Right forelimb (tissue), 1 donor: ENCODE results near the gene CACFD1.
"Not testable (repeated sequence)": the region's sequence is repeated elsewhere in the genome, so short reads cannot be mapped to it uniquely, and the experiment has no call there.

ENCODE experiments used
- DNase-seq: peaks from one replicate; pipeline ENCODE4 v3.0.0-alpha.2; 2018

CACFD1 gene

DNA sequence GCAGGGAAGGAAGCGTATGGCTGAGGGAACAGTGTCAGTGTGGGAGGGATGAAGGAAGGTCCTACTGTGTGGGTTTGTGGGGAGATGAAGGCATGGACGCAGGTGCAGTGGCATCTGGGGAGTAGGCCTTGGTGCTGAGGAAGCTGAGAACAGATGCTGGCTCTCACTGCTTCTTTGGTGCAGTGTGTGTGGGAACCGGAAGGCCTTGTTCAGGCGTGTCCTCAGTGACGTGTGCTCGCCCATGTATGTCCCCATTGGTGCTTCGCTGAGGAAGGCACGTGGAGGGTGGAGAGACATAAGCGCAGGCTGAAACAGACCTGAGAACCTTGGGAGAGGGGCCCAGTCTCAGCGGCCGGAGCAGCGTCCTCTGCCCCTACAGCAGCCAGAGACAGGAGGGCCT lies 18.9 kb upstream of the CACFD1 start:
- no peak for DNase-seq

DNA sequence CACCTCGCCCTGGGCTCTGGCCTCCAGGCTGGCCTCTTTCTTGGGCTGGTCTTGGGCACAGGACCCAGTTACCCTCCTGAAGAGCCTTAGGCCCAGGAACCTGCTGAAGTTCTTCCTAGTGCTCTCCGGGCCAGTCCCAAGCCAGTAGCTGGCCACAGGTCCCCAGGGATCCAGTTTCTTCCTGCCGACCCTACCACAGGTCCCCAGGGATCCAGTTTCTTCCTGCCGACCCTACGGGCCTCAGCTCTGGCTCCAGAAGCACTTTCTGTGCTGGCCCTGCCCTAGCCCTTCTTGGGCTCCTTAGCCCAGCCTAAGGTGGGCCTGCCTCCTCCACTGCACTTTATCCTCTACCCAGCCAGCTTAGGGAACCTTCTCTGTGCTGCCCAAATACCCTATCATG lies 18.2 kb upstream of the CACFD1 start:
- no peak for DNase-seq

DNA sequence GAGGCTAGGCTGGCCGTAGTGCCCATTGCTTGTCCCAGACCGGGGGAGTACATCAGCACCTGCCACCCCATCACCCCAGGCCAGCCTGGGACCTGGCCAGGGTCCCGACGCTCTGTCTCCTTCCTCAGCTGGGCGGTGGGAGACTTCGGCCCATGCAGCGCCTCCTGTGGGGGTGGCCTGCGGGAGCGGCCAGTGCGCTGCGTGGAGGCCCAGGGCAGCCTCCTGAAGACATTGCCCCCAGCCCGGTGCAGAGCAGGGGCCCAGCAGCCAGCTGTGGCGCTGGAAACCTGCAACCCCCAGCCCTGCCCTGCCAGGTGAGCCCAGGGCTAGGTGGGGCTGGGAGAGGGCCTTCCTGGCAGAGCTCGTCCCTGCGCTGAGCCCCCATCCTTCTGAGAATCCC lies 16.5 kb upstream of the CACFD1 start:
- no peak for DNase-seq

DNA sequence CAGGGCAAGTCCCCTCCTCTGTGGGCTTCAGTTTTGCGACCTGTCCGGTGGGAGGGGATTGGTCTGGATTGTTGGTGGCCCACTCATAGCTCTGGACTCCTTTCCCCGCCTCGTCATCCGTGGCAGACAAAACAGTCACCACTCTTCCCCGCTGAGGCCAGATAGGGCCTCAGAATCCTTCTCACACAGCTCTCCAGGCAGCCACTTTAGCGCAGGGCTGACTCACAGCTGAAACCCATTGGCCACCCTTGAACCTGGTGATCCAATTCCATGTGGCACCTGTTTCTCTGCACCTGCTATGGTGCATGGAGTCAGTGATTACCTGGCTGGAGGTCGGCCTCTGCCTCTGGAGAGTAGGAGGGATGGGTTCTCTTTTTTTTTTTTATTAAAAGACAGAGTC lies 15.8 kb upstream of the CACFD1 start:
- no peak for DNase-seq

DNA sequence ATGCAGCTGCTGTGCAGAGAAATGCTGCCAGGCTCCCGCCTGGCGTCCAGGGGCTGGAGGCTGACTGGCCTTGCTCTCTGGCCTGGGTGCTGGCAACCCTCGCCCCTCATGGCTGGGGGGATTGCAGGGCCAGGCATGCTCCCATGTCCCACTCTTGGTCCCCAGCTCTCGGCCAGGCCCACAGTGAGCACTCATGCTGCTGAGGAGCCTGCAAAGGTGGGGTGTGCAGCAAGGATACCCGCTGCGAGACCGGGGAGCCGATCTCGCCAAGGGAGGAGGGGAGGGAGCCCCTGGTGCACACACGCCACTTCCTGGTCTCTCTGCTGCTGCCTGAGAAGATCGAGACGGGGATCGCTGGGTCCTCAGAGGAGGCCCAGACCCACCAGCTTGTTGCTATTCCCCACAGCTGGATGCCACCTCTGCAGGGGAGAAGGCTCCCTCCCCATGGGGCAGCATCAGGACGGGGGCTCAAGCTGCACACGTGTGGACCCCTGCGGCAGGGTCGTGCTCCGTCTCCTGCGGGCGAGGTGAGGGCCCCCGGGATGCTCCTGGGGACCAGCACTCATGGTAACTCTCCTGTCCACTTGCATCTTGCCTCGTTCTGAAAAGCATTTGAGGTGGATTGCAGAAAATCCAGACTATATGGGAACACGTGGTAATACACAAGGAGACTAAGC lies 14.3 kb upstream of the CACFD1 start:
- no peak for DNase-seq

DNA sequence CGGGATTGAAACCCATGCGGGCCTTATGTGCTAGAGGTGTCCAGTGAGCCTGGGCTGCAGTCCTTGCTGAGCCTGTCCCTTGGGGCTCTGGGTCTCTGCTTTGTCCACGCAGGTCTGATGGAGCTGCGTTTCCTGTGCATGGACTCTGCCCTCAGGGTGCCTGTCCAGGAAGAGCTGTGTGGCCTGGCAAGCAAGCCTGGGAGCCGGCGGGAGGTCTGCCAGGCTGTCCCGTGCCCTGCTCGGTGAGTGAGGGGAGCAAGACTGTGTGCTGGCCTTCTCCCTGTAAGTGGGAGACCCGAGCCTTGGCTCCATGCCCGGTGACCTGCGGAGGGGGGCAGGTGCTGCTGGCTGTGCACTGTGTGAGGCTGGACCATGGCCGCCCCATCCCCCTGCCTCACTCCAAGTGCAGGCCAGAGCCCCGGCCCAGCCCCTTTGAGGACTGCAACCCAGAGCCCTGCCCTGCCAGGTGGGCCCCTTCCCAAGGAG lies 11.2 kb upstream of the CACFD1 start:
- no peak for DNase-seq

DNA sequence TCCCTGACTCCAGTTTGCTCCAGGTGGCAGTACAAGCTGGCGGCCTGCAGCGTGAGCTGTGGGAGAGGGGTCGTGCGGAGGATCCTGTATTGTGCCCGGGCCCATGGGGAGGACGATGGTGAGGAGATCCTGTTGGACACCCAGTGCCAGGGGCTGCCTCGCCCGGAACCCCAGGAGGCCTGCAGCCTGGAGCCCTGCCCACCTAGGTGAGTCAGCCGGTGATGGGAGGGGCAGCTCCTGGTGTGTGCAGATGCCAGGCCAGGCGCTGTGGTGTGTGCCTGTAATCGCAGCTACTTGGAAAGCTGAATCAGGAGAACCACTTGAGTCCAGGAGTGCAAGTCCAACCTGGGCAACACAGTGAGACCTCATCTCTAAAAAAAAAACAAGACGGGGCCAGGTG lies 10.0 kb upstream of the CACFD1 start:
- no peak for DNase-seq

DNA sequence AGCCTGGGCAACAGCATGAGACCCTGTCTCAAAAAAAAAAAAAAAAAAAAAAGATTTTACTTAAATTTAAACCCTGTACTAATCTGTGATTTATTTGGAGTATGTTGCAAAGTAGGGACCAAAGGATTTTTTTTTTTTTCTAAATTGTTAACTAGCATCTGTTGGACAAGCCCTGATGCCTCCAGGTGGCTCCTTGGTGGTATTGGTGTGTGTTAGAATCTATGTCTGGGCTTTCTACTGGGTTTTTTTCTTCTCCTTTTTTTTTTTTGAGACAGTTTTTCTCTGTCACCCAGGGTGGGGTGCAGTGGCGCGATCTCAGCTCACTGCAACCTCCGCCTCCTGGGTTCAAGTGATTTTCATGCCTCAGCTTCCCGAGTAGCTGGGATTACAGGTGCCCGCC lies 7.9 kb upstream of the CACFD1 start:
- not testable (repeated sequence) for DNase-seq

DNA sequence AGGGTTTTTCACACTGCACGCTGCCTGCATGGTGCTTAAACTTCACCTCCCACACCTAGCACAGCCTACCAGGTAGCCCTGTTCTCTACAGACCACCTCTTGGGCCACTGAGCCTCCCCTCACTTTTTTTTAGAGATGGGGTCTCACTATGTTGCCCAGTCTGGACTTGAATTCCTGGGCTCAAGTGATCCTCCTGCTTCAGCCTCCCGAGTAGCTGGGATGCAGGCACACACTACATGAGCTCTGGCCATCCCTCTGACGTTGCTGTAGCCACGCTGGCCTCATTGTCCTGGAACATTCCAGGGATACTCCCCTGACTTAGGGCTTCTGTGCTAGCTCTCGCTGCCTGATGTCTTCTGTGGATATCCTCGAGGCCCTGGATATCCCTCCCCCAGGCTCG lies 7.2 kb upstream of the CACFD1 start:
- no peak for DNase-seq

DNA sequence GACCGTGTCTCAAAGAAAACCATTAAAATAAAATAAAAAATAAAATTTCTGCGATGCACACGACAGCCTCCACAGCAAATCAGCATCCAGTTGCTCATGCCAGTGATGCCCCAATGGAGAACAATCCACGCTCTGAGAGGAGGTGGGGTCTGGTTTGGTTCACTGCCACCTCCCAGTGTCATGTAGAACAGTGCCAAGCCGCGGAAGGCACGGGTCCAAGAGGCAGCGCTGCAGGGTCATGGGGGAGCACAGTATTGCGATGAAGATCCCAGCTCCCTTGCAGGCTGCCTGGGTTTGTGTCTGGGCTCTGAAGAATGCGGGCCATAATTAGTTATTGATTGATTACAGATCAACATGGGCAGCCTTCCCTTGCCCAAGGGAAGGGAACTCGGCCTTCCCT lies 6.1 kb upstream of the CACFD1 start:
- no peak for DNase-seq

DNA sequence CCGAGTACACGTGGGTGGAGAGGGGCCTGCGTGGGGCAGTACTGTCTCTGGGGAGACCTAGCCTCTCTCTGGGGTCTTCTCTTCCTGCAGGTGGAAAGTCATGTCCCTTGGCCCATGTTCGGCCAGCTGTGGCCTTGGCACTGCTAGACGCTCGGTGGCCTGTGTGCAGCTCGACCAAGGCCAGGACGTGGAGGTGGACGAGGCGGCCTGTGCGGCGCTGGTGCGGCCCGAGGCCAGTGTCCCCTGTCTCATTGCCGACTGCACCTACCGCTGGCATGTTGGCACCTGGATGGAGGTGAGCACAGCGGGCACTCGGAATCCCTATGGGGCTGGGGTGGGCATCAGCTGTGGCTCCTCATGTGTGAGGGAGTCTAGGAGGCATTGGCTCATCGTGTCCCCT lies 5.5 kb upstream of the CACFD1 start:
- no peak for DNase-seq

DNA sequence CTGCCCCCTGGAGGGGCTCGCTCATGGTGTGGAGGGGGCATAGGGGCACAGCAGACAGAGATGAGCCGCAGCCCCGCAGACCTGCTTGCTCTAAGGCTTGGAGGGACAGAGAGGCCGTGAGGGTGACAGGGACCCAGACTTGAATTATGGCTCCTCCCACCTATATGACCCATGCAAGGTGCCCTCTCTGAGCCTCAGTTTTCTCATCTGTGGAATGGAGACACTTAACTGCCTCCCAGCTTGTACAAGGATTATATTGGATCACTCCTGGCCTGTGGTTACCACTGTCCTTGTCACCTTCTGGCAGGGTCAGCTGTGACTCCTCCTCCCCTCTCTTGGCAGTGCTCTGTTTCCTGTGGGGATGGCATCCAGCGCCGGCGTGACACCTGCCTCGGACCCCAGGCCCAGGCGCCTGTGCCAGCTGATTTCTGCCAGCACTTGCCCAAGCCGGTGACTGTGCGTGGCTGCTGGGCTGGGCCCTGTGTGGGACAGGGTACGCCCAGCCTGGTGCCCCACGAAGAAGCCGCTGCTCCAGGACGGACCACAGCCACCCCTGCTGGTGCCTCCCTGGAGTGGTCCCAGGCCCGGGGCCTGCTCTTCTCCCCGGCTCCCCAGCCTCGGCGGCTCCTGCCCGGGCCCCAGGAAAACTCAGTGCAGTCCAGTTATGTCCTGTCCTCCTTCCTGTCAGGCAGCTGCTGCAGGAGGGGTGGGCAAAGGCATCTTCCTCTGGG lies 4.7 kb upstream of the CACFD1 start:
- DNase-seq: no peak

DNA sequence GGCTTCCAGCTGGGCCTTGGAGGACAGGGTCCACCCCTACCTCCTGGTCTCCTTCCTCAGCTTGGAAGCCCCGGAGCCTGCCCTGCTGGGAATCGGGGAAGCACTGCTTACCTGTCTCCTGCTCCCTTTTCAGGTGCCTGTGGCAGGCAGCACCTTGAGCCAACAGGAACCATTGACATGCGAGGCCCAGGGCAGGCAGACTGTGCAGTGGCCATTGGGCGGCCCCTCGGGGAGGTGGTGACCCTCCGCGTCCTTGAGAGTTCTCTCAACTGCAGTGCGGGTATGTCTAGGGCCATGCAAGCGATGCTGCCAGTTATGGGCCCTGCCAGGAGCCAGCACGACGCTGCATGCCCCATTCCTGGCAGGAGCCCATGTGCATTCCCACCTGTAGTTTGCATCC lies 3.8 kb upstream of the CACFD1 start:
- DNase-seq: no peak

DNA sequence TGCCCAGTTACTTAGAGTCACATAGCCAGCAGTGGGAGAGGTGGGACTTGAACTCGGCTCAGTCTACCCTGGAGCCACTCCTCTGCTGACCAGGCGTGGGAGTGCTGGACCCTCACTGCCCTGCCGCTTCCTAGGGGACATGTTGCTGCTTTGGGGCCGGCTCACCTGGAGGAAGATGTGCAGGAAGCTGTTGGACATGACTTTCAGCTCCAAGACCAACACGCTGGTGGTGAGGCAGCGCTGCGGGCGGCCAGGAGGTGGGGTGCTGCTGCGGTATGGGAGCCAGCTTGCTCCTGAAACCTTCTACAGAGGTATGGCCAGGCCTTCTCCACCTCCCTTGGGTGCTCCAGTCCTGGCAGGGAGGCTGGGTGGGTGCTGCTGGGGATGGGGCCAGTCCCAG lies 3.4 kb upstream of the CACFD1 start:
- no peak for DNase-seq

DNA sequence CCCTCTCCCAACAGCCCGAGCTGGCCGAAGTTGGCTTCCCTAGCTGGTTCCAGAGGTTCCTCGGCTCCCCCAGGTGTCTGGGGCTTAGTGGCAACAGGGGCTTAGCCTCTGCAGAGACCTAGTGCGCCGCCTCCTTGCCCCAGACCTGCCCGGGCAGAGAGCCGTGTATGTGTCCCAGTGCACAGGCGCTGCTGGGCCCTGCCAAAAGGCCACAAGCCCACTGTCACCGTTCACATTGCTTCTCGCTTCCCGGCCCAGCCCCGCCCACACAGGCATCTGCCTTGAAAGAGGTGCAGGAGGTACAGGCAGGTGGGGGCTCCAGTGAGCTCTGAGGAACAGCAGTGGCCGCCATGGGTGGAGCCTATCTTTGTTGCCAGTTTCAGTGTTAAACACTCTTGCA lies 2.5 kb upstream of the CACFD1 start:
- DNase-seq: no peak

DNA sequence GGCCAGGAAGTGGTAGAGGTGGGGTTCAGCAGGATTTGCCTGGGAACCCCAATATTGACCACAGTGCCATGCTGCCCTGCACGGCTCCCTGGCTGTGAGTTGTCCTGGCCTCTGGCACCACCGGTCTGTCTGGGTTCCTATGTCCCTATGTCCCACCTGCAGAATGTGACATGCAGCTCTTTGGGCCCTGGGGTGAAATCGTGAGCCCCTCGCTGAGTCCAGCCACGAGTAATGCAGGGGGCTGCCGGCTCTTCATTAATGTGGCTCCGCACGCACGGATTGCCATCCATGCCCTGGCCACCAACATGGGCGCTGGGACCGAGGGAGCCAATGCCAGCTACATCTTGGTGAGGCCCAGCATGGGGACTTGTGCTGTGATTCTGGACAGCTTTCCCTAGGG lies 2.0 kb upstream of the CACFD1 start:
- DNase-seq: no peak

DNA sequence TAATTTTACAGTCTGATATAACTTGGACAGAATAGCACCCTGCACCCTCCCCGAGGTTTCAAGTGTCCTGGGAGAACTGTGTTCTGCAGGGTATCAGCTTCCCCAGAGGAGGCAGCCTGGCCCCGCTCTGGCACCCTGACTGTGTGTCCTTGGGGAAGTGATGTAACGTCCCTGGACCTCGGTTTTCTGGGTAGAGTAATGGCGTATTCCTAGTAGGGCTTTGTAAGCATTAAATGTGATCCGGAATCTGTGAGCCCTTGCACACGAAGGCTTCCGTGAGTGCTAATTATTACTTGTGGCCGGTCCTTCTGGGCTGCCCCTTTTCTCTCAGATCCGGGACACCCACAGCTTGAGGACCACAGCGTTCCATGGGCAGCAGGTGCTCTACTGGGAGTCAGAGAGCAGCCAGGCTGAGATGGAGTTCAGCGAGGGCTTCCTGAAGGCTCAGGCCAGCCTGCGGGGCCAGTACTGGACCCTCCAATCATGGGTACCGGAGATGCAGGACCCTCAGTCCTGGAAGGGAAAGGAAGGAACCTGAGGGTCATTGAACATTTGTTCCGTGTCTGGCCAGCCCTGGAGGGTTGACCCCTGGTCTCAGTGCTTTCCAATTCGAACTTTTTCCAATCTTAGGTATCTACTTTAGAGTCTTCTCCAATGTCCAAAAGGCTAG lies 1.0 kb upstream of the CACFD1 start:
- no peak for DNase-seq

DNA sequence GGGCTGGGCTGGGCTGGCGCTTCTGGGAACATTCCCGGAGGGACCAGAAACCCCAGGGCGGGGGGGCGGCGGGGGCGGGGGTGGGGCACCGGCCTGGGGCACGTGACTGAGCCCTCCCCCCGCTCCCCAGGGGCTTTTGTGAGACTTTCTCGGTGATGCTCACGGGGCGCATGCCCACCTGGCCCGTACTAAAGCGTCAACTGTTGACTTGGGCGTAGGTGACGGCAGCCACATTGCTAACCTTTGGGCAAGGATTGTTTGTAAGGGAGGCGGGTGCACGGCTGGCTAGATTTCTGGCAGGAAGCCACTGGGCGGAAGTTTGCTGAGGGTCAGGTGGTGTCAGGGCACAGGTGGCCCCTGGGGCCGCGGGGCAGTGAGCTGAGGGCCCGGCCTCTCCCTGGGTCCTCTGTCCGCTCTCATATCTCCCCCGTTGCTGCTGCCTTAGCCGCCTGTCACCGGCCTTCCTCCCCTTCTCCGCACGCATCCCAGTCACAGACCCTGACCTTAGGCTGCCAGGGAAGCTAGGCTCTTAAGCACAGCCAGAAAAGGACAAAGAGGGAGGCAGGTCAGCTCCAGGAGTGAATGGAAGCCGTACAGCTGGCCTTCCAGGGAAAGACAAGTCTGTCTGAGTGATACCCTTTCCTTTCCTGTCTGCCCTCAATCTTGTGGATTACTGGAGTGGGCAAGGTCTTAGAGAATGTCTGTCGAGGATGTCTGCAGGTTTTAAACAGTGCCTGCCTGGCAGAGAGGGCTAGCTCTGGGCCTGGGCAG lies 812 bp downstream of the CACFD1 start:
- DNase-seq: peak; percentile 56

DNA sequence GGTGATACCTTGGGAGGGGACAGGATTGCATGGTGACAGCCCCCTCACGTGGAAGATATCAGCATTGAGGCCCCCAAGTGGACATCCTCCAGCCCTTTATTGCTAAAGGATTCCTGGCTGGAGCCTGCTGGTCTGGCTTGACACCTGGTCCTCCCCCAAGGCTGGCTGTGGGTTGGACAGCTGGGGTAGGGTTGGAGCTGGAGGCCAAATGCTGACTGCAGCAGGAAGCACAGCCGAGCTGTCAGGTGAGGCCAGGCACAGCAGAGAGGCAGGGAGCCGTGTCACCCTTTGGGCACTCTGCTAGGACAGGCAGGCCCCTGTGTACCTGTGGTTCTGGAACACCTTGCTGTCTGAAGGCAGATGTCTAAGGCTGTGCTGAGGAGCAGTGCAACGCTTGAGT lies 2.2 kb downstream of the CACFD1 start:
- no peak for DNase-seq

DNA sequence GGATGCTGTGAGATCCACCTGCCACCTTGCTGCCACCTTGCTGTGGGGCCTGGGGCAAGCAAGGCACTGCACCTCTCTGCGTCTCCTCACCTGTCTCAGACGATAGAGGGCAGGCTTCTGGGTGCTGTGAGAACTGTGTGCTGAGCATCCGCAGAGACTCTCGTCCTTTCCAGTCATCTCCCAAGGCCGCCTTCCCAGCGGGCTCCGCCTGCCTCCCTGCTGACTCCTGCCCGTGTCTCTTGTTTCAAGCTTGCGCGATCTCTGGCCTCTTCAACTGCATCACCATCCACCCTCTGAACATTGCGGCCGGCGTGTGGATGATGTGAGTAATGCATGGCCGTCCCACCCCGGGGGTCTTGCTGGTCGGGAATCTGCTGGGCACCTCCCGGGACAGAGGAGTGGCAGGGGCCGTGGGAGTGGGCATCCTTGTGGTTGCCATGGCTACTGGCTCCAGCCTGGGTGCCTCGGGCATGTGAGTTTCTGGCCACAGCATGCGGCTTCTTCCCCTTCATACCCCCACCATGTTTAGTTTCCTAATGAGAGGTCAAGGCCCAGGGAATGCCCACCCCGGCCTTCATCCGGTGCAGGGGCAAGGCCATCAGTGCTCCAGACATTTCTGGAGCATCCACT lies 3.6 kb downstream of the CACFD1 start:
- no peak for DNase-seq

DNA sequence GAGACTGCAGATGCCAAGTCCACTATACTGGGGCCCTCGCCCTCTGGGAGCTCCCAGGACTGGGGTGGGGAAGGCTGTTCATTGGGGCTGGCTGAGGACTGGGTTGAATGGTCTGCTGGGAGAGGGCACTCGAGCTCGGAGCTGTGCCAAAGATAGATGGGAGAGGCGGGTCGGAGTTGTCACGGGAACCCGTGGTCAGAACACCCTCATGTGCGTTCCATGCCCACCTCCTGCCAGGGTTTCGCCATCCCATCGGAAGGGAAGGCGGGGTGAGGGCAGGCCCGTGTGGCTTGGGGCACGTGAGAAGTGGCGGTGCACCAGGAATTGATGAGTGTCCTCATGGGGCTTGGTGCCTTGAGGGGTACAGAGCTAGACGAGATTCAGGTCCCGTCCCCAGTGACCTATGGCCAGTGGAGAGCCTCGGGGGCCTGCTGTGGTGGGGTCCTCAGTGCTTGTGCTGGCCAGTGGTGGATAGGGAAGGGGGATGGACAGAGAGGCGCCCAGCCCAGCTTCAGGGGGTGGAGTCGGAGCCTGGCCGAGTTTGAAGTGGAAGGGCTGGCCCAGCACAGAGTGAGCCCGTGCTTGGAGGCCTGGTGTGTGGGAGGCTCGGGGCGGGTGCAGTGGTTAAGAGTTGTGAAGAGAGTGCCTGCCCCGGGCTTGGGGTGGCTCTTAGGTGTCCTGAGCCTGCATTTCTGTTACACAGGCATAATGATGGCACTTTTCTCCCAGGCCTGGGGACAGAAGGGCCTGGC lies 4.3 kb downstream of the CACFD1 start:
- DNase-seq: no peak

DNA sequence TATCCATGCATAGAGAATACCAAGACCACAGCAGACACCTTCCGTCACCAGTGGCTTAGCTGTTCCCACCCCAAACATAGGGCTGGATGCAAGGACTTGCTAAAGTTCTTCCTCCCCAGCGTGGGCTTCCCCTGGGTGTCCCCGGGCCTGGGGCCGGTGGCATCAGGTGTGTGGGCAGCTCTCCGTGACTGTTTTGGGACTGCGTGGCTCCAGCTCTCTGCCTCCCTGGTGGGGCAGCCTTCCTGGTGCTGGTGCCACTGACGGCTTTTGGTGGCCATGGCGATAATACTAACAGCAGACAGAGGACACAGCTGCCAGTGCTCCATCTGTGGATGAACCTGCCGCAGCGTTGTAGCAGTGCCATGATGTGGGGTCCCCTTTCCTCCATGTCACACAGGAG lies 4.9 kb downstream of the CACFD1 start:
- DNase-seq: no peak
